ENCODE results near the gene KCNA3.

The KCNA3 gene

DNA sequence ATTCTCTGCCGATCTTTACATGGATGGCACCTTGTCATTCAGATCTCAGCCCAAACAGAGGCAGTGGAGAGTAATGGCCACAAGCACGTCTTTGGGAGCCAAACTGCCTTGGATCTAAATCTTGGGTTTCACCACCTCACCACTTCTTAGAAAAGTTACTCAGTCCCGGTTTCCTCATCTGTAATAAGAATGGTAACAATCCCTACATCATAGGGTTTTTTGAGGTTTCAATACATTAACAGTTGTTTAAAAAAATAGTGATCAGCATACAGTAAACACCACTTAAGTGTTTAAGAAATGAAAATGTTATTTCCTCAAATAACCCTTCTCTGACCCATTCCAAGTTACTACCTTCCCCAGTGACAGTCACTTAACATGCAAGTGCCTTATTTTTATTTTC is 38.5 kb upstream of the KCNA3 start:
- ChIA-PET POLR2A (no interaction called here), CTCF (no interaction called here)
- no peak for DNase-seq (ENCODE audit: extremely low spot score)
- TF ChIP-seq CTBP1 (IDR thresholded peaks at IDR 0.05; ENCODE audit: borderline replicate concordance) (no peak), HDGF (IDR thresholded peaks at IDR 0.05; ENCODE audit: borderline replicate concordance) (no peak), BHLHE40 (IDR thresholded peaks at IDR 0.05; ENCODE audit: borderline replicate concordance) (no peak), L3MBTL2 (conservative IDR thresholded peaks at IDR 0.05) (no peak), NFRKB (IDR thresholded peaks at IDR 0.05) (no peak), FOXK2 (IDR thresholded peaks at IDR 0.05) (no peak), ELF4 (IDR thresholded peaks at IDR 0.05) (no peak), SUZ12 (IDR thresholded peaks at IDR 0.05) (no peak), FOXA1 (IDR thresholded peaks at IDR 0.05) (no peak), SP1 (IDR thresholded peaks at IDR 0.05) (no peak), PKNOX1 (IDR thresholded peaks at IDR 0.05) (no peak), LEF1 (IDR thresholded peaks at IDR 0.05; ENCODE audit: borderline replicate concordance) (no peak), FOXM1 (IDR thresholded peaks at IDR 0.05; ENCODE audit: borderline replicate concordance) (no peak), TARDBP (IDR thresholded peaks at IDR 0.05) (no peak), ZNF384 (IDR thresholded peaks at IDR 0.05) (no peak), ARNT (IDR thresholded peaks at IDR 0.05) (no peak)

- no peak for TF ChIP-seq L3MBTL2 (conservative IDR thresholded peaks at IDR 0.05)
- no peak for TF ChIP-seq ZNF384 (IDR thresholded peaks at IDR 0.05)
- no peak for TF ChIP-seq CTBP1 (IDR thresholded peaks at IDR 0.05; ENCODE audit: borderline replicate concordance)
- TF ChIP-seq FOXA1 (IDR thresholded peaks at IDR 0.05), result no peak
- no peak for TF ChIP-seq HDGF (IDR thresholded peaks at IDR 0.05; ENCODE audit: borderline replicate concordance)
- no peak for TF ChIP-seq NFRKB (IDR thresholded peaks at IDR 0.05)
- no peak for TF ChIP-seq LEF1 (IDR thresholded peaks at IDR 0.05; ENCODE audit: borderline replicate concordance)
- no peak for TF ChIP-seq TARDBP (IDR thresholded peaks at IDR 0.05)
- TF ChIP-seq SUZ12 (IDR thresholded peaks at IDR 0.05), result no peak
- CTCF ChIA-PET, result no interaction called here
- POLR2A ChIA-PET, result interaction anchor here (0.6 kb wide), 1 partner anchor 17 kb away, joined by 3 read pairs; no protein-coding TSS in a partner anchor
- no peak for DNase-seq (ENCODE audit: extremely low spot score)
Measured at GRCh38 chr1:110710314-110710713, 35.6 kb upstream of the KCNA3 start.

DNA sequence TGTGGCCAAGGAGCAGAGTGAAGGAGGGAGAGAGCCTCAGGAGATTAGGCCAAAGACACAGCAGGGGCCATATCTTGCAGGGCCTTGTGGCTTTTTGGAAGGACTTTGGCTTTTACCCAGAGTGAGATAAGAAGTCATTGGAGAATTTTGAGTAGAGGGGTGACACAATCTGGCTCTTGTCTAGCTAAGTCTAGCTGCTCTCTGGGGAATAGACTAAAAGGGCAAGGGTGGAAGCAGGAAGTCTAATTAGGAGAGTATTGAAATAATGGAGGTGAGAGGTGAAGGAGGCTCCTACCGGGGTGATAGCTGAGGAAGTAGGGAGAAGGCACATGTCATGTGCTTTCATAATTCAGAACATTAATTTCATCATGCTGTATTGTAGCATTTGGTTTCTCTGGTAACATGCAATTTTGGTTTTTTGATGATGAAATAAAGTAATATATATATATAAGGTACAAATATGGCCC is 34.3 kb upstream of the KCNA3 start:
- ChIA-PET CTCF (interaction anchor here (0.6 kb wide), 1 partner anchor 9 kb away, joined by 3 read pairs; no protein-coding TSS in a partner anchor), POLR2A (no interaction called here)
- no peak for TF ChIP-seq CTBP1 (IDR thresholded peaks at IDR 0.05; ENCODE audit: borderline replicate concordance)
- TF ChIP-seq FOXK2 (IDR thresholded peaks at IDR 0.05), result no peak
- no peak for TF ChIP-seq HDGF (IDR thresholded peaks at IDR 0.05; ENCODE audit: borderline replicate concordance)
- no peak for TF ChIP-seq ARNT (IDR thresholded peaks at IDR 0.05)
- TF ChIP-seq L3MBTL2 (conservative IDR thresholded peaks at IDR 0.05), result no peak
- TF ChIP-seq FOXM1 (IDR thresholded peaks at IDR 0.05; ENCODE audit: borderline replicate concordance), result no peak
- TF ChIP-seq NFRKB (IDR thresholded peaks at IDR 0.05), result no peak
- TF ChIP-seq SUZ12 (IDR thresholded peaks at IDR 0.05), result no peak
- no peak for TF ChIP-seq LEF1 (IDR thresholded peaks at IDR 0.05; ENCODE audit: borderline replicate concordance)
- TF ChIP-seq SP1 (IDR thresholded peaks at IDR 0.05), result no peak
- no peak for TF ChIP-seq TARDBP (IDR thresholded peaks at IDR 0.05)
- no peak for TF ChIP-seq FOXA1 (IDR thresholded peaks at IDR 0.05)
- TF ChIP-seq ELF4 (IDR thresholded peaks at IDR 0.05), result no peak
- TF ChIP-seq BHLHE40 (IDR thresholded peaks at IDR 0.05; ENCODE audit: borderline replicate concordance), result no peak
- no peak for TF ChIP-seq ZNF384 (IDR thresholded peaks at IDR 0.05)
- no peak for DNase-seq (ENCODE audit: extremely low spot score)

- no peak for TF ChIP-seq TARDBP (IDR thresholded peaks at IDR 0.05)
- no peak for TF ChIP-seq CTBP1 (IDR thresholded peaks at IDR 0.05; ENCODE audit: borderline replicate concordance)
- TF ChIP-seq L3MBTL2 (conservative IDR thresholded peaks at IDR 0.05), result no peak
- no peak for TF ChIP-seq FOXM1 (IDR thresholded peaks at IDR 0.05; ENCODE audit: borderline replicate concordance)
- no peak for TF ChIP-seq SP1 (IDR thresholded peaks at IDR 0.05)
- no peak for TF ChIP-seq LEF1 (IDR thresholded peaks at IDR 0.05; ENCODE audit: borderline replicate concordance)
- no peak for TF ChIP-seq BHLHE40 (IDR thresholded peaks at IDR 0.05; ENCODE audit: borderline replicate concordance)
- TF ChIP-seq ZNF384 (IDR thresholded peaks at IDR 0.05), result no peak
- no peak for TF ChIP-seq ARNT (IDR thresholded peaks at IDR 0.05)
- no peak for TF ChIP-seq ELF4 (IDR thresholded peaks at IDR 0.05)
- no peak for TF ChIP-seq NFRKB (IDR thresholded peaks at IDR 0.05)
- no peak for TF ChIP-seq SUZ12 (IDR thresholded peaks at IDR 0.05)
- no peak for TF ChIP-seq HDGF (IDR thresholded peaks at IDR 0.05; ENCODE audit: borderline replicate concordance)
- TF ChIP-seq PKNOX1 (IDR thresholded peaks at IDR 0.05), result no peak
- DNase-seq (ENCODE audit: extremely low spot score), result no peak
- POLR2A ChIA-PET, result no interaction called here
- CTCF ChIA-PET, result no interaction called here
Measured at GRCh38 chr1:110707232-110707631, 32.5 kb upstream of the KCNA3 start.

DNA sequence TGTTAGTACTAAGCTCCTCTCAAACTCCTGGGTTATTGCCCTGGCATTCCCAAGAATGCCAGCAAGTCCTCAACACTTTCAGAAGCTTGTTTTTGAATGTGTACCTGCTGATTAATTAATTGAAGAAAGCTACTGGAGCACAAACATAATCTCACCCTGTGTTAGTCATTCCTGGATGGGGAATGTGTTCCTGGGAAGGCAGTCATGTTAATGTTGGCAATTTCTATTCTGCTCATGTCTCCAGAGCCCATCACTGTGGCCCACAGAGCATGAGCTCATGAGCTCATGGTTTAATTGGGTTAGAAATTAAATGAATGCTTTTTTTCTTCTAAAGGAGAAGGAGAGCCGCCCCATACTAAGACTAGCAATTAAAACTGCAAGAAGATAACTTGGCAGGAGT is 31.9 kb upstream of the KCNA3 start:
- ChIA-PET CTCF (no interaction called here), POLR2A (no interaction called here)
- TF ChIP-seq HDGF (IDR thresholded peaks at IDR 0.05; ENCODE audit: borderline replicate concordance) (no peak), SP1 (IDR thresholded peaks at IDR 0.05) (no peak), ARNT (IDR thresholded peaks at IDR 0.05) (no peak), BHLHE40 (IDR thresholded peaks at IDR 0.05; ENCODE audit: borderline replicate concordance) (no peak), LEF1 (IDR thresholded peaks at IDR 0.05; ENCODE audit: borderline replicate concordance) (no peak), PKNOX1 (IDR thresholded peaks at IDR 0.05) (no peak), ZNF384 (IDR thresholded peaks at IDR 0.05) (no peak), FOXK2 (IDR thresholded peaks at IDR 0.05) (no peak), SUZ12 (IDR thresholded peaks at IDR 0.05) (no peak), NFRKB (IDR thresholded peaks at IDR 0.05) (no peak), L3MBTL2 (conservative IDR thresholded peaks at IDR 0.05) (no peak), ELF4 (IDR thresholded peaks at IDR 0.05) (no peak), CTBP1 (IDR thresholded peaks at IDR 0.05; ENCODE audit: borderline replicate concordance) (no peak), FOXM1 (IDR thresholded peaks at IDR 0.05; ENCODE audit: borderline replicate concordance) (no peak), TARDBP (IDR thresholded peaks at IDR 0.05) (no peak), FOXA1 (IDR thresholded peaks at IDR 0.05) (no peak)
- DNase-seq (ENCODE audit: extremely low spot score), result no peak

DNA sequence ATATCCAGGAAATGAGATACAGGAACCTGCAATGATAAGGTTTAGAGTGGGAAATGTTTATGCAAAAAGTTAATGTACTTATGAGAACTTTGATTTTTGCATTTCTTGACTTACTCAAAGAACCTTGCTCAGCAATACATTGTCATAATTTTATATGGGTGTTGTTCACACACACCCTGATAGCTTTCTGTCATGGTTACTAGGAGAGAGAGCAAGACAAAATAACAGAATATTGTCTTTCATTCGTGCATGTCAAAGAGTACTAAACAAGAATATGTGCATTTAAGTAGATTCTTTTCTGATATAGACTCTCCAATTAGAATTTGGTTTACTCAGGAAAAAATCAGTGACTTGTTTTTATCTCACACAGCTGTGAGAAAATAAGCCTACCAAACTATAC is 27.5 kb upstream of the KCNA3 start:
- POLR2A ChIA-PET, result no interaction called here

More for the DNA sequence above, 27.5 kb upstream of the KCNA3 start:
- DNase-seq (ENCODE audit: extremely low spot score), result no peak
- TF ChIP-seq CTBP1 (IDR thresholded peaks at IDR 0.05; ENCODE audit: borderline replicate concordance), result no peak
- TF ChIP-seq LEF1 (IDR thresholded peaks at IDR 0.05; ENCODE audit: borderline replicate concordance), result no peak
- no peak for TF ChIP-seq BHLHE40 (IDR thresholded peaks at IDR 0.05; ENCODE audit: borderline replicate concordance)
- no peak for TF ChIP-seq FOXA1 (IDR thresholded peaks at IDR 0.05)
- no peak for TF ChIP-seq NFRKB (IDR thresholded peaks at IDR 0.05)
- TF ChIP-seq FOXK2 (IDR thresholded peaks at IDR 0.05), result no peak
- no peak for TF ChIP-seq HDGF (IDR thresholded peaks at IDR 0.05; ENCODE audit: borderline replicate concordance)
- TF ChIP-seq ARNT (IDR thresholded peaks at IDR 0.05), result no peak
- TF ChIP-seq SUZ12 (IDR thresholded peaks at IDR 0.05), result no peak
- no peak for TF ChIP-seq L3MBTL2 (conservative IDR thresholded peaks at IDR 0.05)
- no peak for TF ChIP-seq ZNF384 (IDR thresholded peaks at IDR 0.05)
- no peak for TF ChIP-seq ELF4 (IDR thresholded peaks at IDR 0.05)
- no peak for TF ChIP-seq TARDBP (IDR thresholded peaks at IDR 0.05)
- no peak for TF ChIP-seq SP1 (IDR thresholded peaks at IDR 0.05)
- TF ChIP-seq PKNOX1 (IDR thresholded peaks at IDR 0.05), result no peak
- TF ChIP-seq FOXM1 (IDR thresholded peaks at IDR 0.05; ENCODE audit: borderline replicate concordance), result no peak
- CTCF ChIA-PET, result no interaction called here
